Activated CD8-positive, alpha-beta T cell treated with anti-CD3 and anti-CD28 coated beads for 36 hours (primary cell): ENCODE data around the gene THBS1. TPM values are rescaled to one million over a fixed set of nuclear protein-coding genes. Genes with fewer than 3 reads are reported as not detected.

Experiments used
- ATAC-seq: fragments of 200-7000 bp; cut with Tn5 transposase; one replicate; pipeline ENCODE4 v1.10.0; 2021; ENCODE audit warnings: mild to moderate bottlenecking, moderate library complexity
- CTCF ChIA-PET: fragments of 350-600 bp; sonication (Branson Sonifier 250); formaldehyde crosslinking; loops from one replicate; lab custom pipeline; 2021; ENCODE audit warnings: antibody characterized with exemption; lab: Charles Lee
- POLR2A ChIA-PET: fragments of 350-600 bp; sonication (Branson Sonifier 250); formaldehyde crosslinking; loops from one replicate; lab custom pipeline; 2021; ENCODE audit warnings: antibody characterized with exemption; lab: Charles Lee
- DNase-seq: peaks from one replicate; pipeline ENCODE4 v3.0.0-alpha.2; 2020
- H3K27ac Mint-ChIP-seq: one replicate; pipeline ENCODE4 v1.8.0; 2021; ENCODE audit warnings: mild to moderate bottlenecking, mixed read lengths
- H3K27me3 Mint-ChIP-seq: one replicate; pipeline ENCODE4 v1.8.0; 2021; ENCODE audit warnings: mixed read lengths
- H3K36me3 Mint-ChIP-seq: one replicate; pipeline ENCODE4 v1.8.0; 2021; ENCODE audit warnings: low read depth, mixed read lengths
- H3K4me1 Mint-ChIP-seq: one replicate; pipeline ENCODE4 v1.8.0; 2021; ENCODE audit warnings: low read depth, mixed read lengths
- H3K4me3 Mint-ChIP-seq: one replicate; pipeline ENCODE4 v1.8.0; 2021; ENCODE audit warnings: mild to moderate bottlenecking, moderate library complexity, mixed read lengths
- H3K9me3 Mint-ChIP-seq: one replicate; pipeline ENCODE4 v1.8.0; 2021; ENCODE audit warnings: mixed read lengths
- CTCF ChIP-seq: fragments of 200-600 bp; IDR thresholded peaks from one replicate; pipeline ENCODE4 v1.8.0; 2022; ENCODE audit warnings: antibody characterized with exemption, mild to moderate bottlenecking
- intact Hi-C: fragments of 100-400 bp; cut with micrococcal nuclease; formaldehyde crosslinking; loops from one replicate; pipeline ENCODE4 v1.10.0; 2022
- total RNA-seq, 2 experiments: library from RNA; stranded (reverse); gene quantifications; one replicate each; pipeline ENCODE4 v1.2.3, GENCODE V29; 2021

Gene THBS1
- total RNA-seq, 2 experiments from 2014 or later, result 0.54 to 1.1 TPM

- DNase-seq, result peak; percentile 14
- Mint-ChIP-seq H3K27me3 (peaks cover 49% of the 10 kb centered on the region), H3K27ac (no peak overlapping the region), H3K36me3 (no peaks in the 10 kb centered on the region), H3K4me3 (peak overlapping the region; percentile 7), H3K9me3 (no peaks in the 10 kb centered on the region), H3K4me1 (peaks cover 11% of the 10 kb centered on the region)
- intact Hi-C loops, result loop anchor here (2.0 to 10.0 kb wide), 3 partner anchors 267 to 455 kb away; no protein-coding TSS in a partner anchor
- CTCF ChIA-PET, result interaction anchor here (0.6 to 4.2 kb wide), 44 partner anchors 9 to 1139 kb away, joined by 3 to 31 read pairs (median 4); no protein-coding TSS in a partner anchor
- no peak for TF ChIP-seq CTCF
- POLR2A ChIA-PET, result no interaction called here
- ATAC-seq, result no peak
These were observed 1.3 kb upstream of the THBS1 start for GRCh38 chr15:39579487-39580116.

DNA sequence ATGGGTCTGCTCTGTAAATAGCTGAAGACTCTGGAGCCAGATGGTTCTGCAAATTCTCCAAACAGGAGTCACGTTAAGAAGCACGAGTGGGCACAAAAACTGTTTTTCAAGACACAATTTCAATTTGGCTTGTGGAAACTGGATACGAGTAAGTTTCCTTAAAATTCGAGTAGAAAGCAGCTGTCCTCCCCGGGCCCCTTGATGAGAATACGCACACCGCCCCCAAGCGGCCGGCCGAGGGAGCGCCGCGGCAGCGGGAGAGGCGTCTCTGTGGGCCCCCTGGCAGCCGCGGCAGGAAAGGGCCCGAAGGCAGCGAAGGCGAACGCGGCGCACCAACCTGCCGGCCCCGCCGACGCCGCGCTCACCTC, 778 bp upstream of the THBS1 start:
- Mint-ChIP-seq H3K4me3 (peak overlapping the region; percentile 66), H3K4me1 (peaks cover 11% of the 10 kb centered on the region), H3K27ac (no peak overlapping the region), H3K27me3 (peaks cover 48% of the 10 kb centered on the region), H3K9me3 (no peaks in the 10 kb centered on the region), H3K36me3 (no peaks in the 10 kb centered on the region)
- intact Hi-C loops, result loop anchor here (2.0 to 10.0 kb wide), 3 partner anchors 268 to 455 kb away; no protein-coding TSS in a partner anchor
- POLR2A ChIA-PET, result no interaction called here
- CTCF ChIA-PET, result interaction anchor here (0.6 to 4.2 kb wide), 47 partner anchors 9 to 1139 kb away, joined by 3 to 31 read pairs (median 4); no protein-coding TSS in a partner anchor
- TF ChIP-seq CTCF, result peak; percentile 99
- ATAC-seq, result peak; percentile 92
- peak; percentile 94 for DNase-seq

DNA sequence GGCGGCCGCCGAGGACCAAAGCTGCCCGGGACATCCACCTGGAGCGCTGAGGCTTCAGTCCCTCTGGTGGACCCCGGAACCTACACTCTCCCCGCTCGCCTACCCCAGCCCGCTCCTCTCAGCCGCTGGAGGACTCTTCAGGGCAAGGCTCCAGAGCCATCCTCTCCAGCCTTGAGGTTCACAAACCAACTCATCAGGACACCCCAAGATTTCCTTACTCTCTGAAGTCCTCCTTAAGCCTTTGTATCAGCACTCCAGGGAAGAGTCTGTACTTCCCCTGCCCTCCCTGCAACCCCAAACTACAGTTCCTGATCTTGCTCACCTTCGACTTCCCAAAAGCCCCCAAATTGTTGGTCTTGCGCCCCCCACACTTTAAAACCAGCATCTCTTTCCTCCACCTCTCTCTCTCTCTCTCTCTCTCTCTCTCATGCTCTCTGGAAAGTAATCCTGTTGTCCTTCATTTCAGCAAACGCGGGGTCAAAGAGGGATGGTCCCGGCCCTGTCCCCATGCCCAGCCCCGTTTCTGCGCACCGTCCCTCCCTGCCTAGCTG, 438 bp downstream of the THBS1 start:
- ATAC-seq (no peak), DNase-seq (no peak)
- H3K36me3 Mint-ChIP-seq, result no peaks in the 10 kb centered on the region
- H3K4me3 Mint-ChIP-seq, result peak overlapping the region; percentile 66
- no peaks in the 10 kb centered on the region for H3K9me3 Mint-ChIP-seq
- CTCF ChIA-PET, result interaction anchor here (0.8 to 6.1 kb wide), 12 partner anchors 10 to 874 kb away, joined by 3 to 75 read pairs (median 6); no protein-coding TSS in a partner anchor
- POLR2A ChIA-PET, result no interaction called here
- no peak for TF ChIP-seq CTCF
- peaks cover 45% of the 10 kb centered on the region for H3K27me3 Mint-ChIP-seq
- no peak overlapping the region for H3K27ac Mint-ChIP-seq
- H3K4me1 Mint-ChIP-seq, result peaks cover 11% of the 10 kb centered on the region
- intact Hi-C loops, result loop anchor here (2.0 to 10.0 kb wide), 3 partner anchors 269 to 457 kb away; no protein-coding TSS in a partner anchor

DNA sequence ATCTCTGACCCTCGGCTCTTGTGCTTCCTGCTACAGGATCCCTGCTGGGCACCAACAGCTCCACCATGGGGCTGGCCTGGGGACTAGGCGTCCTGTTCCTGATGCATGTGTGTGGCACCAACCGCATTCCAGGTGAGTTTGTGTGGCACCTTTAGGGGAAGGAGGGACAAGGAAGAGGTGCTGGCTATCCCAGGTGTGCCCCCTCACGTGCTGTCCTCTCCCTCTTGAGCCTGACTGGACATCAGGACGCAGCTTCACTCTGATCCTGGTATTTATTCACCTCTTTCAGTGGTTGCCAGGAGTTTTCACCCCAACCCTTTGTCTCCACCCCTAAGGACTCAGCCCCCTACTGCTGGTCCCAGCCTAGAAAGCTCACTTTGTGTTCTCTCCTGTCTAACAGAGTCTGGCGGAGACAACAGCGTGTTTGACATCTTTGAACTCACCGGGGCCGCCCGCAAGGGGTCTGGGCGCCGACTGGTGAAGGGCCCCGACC, 960 bp downstream of the THBS1 start:
- POLR2A ChIA-PET, result no interaction called here
- no peaks in the 10 kb centered on the region for H3K9me3 Mint-ChIP-seq
- peak; percentile 9 for DNase-seq
- peaks cover 11% of the 10 kb centered on the region for H3K4me1 Mint-ChIP-seq
- CTCF ChIA-PET, result interaction anchor here (1.0 to 6.1 kb wide), 5 partner anchors 13 to 410 kb away, joined by 4 to 75 read pairs (median 7); no protein-coding TSS in a partner anchor
- H3K36me3 Mint-ChIP-seq, result no peaks in the 10 kb centered on the region
- peak overlapping the region; percentile 66 for H3K4me3 Mint-ChIP-seq
- no peak overlapping the region for H3K27ac Mint-ChIP-seq
- intact Hi-C loops, result loop anchor here (2.0 to 10.0 kb wide), 3 partner anchors 270 to 457 kb away; no protein-coding TSS in a partner anchor
- ATAC-seq, result no peak
- no peak for TF ChIP-seq CTCF
- H3K27me3 Mint-ChIP-seq, result peaks cover 43% of the 10 kb centered on the region
